Measurements from ENCODE around the gene ASS1.

ASS1 gene

DNA sequence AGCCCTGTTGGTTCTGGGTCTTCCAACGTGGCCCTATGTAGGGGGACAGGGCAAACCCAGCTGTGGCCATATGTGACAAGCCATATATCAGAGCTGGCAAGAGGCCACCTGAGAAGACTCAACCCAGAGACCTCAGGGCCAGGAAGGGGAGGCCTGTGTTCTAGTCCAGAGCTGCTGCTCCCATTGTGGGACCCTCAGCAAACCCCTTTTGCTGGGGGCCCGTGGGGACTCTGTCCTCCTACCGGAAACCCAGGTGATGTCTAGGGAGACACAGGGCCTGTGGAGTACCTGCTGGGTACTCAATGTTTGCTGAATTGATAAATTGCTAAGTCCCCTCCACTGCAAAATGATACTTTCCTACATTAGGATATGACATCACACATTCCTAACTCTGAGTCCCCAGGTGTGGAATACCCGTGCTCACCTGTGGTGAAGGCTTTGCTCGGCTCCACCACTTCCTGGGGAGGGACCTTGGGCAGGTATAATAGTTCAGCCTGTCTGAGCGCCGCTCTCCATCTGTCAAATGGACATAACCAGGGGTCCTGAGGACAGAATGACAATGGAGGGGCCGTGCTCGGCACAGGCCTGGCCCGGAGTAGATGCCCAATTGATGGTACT is 38.4 kb upstream of the ASS1 start:
- H3K4me2 ChIP-seq (ENCODE audit: low read depth, low read length, poor library complexity, severe bottlenecking), result no peak overlapping the region
- H3F3A ChIP-seq (ENCODE audit: insufficient read depth), result no peaks in the 10 kb centered on the region
- H3K27ac ChIP-seq (ENCODE audit: low read depth, low read length), result no peak overlapping the region
- H3K36me3 ChIP-seq (ENCODE audit: low read length), result no peaks in the 10 kb centered on the region
- TF ChIP-seq EZH2phosphoT487 (conservative IDR thresholded peaks at IDR 0.05; ENCODE audit: low read length), result no peak
- TF ChIP-seq, protein P1, sequence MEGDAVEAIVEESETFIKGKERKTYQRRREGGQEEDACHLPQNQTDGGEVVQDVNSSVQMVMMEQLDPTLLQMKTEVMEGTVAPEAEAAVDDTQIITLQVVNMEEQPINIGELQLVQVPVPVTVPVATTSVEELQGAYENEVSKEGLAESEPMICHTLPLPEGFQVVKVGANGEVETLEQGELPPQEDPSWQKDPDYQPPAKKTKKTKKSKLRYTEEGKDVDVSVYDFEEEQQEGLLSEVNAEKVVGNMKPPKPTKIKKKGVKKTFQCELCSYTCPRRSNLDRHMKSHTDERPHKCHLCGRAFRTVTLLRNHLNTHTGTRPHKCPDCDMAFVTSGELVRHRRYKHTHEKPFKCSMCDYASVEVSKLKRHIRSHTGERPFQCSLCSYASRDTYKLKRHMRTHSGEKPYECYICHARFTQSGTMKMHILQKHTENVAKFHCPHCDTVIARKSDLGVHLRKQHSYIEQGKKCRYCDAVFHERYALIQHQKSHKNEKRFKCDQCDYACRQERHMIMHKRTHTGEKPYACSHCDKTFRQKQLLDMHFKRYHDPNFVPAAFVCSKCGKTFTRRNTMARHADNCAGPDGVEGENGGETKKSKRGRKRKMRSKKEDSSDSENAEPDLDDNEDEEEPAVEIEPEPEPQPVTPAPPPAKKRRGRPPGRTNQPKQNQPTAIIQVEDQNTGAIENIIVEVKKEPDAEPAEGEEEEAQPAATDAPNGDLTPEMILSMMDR (IDR thresholded peaks at IDR 0.05; ENCODE audit: insufficient read depth, low read length, poor library complexity, severe bottlenecking), result no peak
- H3K9ac ChIP-seq (ENCODE audit: low read length), result no peak overlapping the region
- H3K9me3 ChIP-seq (ENCODE audit: insufficient read depth, low read length), result no peaks in the 10 kb centered on the region
- H2AFZ ChIP-seq (ENCODE audit: low read depth, low read length, severe bottlenecking), result no peak overlapping the region
- H4K20me1 ChIP-seq (ENCODE audit: low read depth, low read length), result no peaks in the 10 kb centered on the region
- H3K9me2 ChIP-seq (replicated peaks; ENCODE audit: insufficient read depth, low read length), result no peaks in the 10 kb centered on the region
- no peak overlapping the region for H3K4me3 ChIP-seq (ENCODE audit: insufficient read depth, low read length, poor library complexity, severe bottlenecking)
- H3K27me3 ChIP-seq (ENCODE audit: low read length), result no peaks in the 10 kb centered on the region
- H3K79me2 ChIP-seq (ENCODE audit: insufficient read depth, low read length), result no peaks in the 10 kb centered on the region

DNA sequence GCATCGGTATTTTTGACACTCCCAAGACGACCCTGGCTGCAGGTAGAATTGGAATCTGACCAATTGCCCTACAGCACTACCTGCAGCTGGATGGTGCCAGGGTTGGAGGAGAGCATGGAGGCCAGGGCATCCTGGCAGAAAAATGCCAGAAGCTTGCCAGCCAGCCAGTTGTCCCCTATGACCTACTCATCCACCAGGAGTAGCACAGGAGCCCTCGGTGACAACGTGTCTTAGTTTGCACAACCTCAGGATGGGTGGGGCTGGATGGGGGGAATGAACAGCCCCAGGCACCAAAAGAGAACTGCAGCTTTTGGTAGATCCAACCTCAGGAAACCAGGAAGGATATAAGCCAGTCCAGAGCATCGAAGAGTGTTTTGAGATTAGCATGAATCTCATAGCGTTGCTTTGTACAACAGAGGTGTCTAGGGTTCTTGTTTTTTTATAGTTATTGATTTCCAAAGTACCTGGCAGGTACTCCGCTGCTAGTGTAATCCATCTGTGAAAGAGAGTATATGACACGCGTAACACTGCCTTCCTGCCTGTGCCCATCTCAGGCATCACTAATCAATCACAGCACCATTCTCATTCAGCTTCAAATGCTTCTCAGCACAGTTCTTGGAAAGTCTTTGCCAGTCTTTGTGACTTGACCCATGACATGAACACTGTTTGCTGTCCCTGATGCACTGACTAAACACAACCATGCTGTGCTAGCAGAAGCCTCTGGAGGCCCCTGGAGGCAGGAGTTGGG is 36.7 kb upstream of the ASS1 start:
- H3K4me2 ChIP-seq (ENCODE audit: low read depth, low read length, poor library complexity, severe bottlenecking), result no peak overlapping the region
- H3K9me3 ChIP-seq (ENCODE audit: insufficient read depth, low read length), result no peaks in the 10 kb centered on the region
- no peak overlapping the region for H3K4me3 ChIP-seq (ENCODE audit: insufficient read depth, low read length, poor library complexity, severe bottlenecking)
- H2AFZ ChIP-seq (ENCODE audit: low read depth, low read length, severe bottlenecking), result no peak overlapping the region
- H3K27ac ChIP-seq (ENCODE audit: low read depth, low read length), result no peak overlapping the region
- TF ChIP-seq, protein P1 (IDR thresholded peaks at IDR 0.05; ENCODE audit: insufficient read depth, low read length, poor library complexity, severe bottlenecking), result no peak
- TF ChIP-seq EZH2phosphoT487 (conservative IDR thresholded peaks at IDR 0.05; ENCODE audit: low read length), result no peak
- H3K79me2 ChIP-seq (ENCODE audit: insufficient read depth, low read length), result no peaks in the 10 kb centered on the region
- H3K27me3 ChIP-seq (ENCODE audit: low read length), result no peaks in the 10 kb centered on the region
- no peak overlapping the region for H3K9ac ChIP-seq (ENCODE audit: low read length)
- no peaks in the 10 kb centered on the region for H3F3A ChIP-seq (ENCODE audit: insufficient read depth)
- H3K36me3 ChIP-seq (ENCODE audit: low read length), result no peaks in the 10 kb centered on the region
- H3K9me2 ChIP-seq (replicated peaks; ENCODE audit: insufficient read depth, low read length), result no peaks in the 10 kb centered on the region
- H4K20me1 ChIP-seq (ENCODE audit: low read depth, low read length), result no peaks in the 10 kb centered on the region

DNA sequence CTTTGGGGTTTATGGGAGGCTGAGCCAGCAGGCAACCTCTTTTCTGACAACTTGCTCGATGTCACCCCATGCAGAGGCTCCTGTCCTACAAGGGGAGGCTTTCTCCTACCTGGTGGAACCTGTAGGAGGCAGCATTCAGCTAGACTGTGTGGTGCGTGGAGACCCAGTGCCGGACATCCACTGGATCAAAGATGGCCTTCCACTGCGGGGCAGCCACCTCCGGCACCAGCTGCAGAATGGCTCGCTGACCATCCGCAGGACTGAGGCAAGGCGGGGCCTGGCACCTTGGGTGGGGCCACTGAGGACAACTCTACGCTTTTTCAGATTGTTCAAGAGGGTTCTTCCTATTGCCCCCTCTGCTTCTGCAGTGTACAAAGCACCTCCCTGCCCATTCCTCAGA is 36.1 kb upstream of the ASS1 start:
- no peak overlapping the region for H3K4me3 ChIP-seq (ENCODE audit: insufficient read depth, low read length, poor library complexity, severe bottlenecking)
- H3K9me3 ChIP-seq (ENCODE audit: insufficient read depth, low read length), result no peaks in the 10 kb centered on the region
- H2AFZ ChIP-seq (ENCODE audit: low read depth, low read length, severe bottlenecking), result no peak overlapping the region
- no peaks in the 10 kb centered on the region for H3K27me3 ChIP-seq (ENCODE audit: low read length)
- no peak overlapping the region for H3K27ac ChIP-seq (ENCODE audit: low read depth, low read length)
- H3F3A ChIP-seq (ENCODE audit: insufficient read depth), result no peaks in the 10 kb centered on the region
- H3K9me2 ChIP-seq (replicated peaks; ENCODE audit: insufficient read depth, low read length), result no peaks in the 10 kb centered on the region
- TF ChIP-seq EZH2phosphoT487 (conservative IDR thresholded peaks at IDR 0.05; ENCODE audit: low read length), result no peak
- TF ChIP-seq, protein P1 (IDR thresholded peaks at IDR 0.05; ENCODE audit: insufficient read depth, low read length, poor library complexity, severe bottlenecking), result no peak
- no peaks in the 10 kb centered on the region for H3K36me3 ChIP-seq (ENCODE audit: low read length)
- no peak overlapping the region for H3K4me2 ChIP-seq (ENCODE audit: low read depth, low read length, poor library complexity, severe bottlenecking)
- no peak overlapping the region for H3K9ac ChIP-seq (ENCODE audit: low read length)
- H3K79me2 ChIP-seq (ENCODE audit: insufficient read depth, low read length), result no peaks in the 10 kb centered on the region
- no peaks in the 10 kb centered on the region for H4K20me1 ChIP-seq (ENCODE audit: low read depth, low read length)

Data from SU-DHL-6 (cell line).